SK-N-SH (cell line): ENCODE measurements around the gene IL32. TPM values are rescaled to one million over a fixed set of nuclear protein-coding genes. Genes with fewer than 3 reads are reported as not detected.

Experiments
- CTCF ChIA-PET: fragments of 300-600, 350-600 bp; formaldehyde crosslinking; extraction: SDS; loops from one replicate; lab custom pipeline; 2021; lab: Yijun Ruan, JAX
- POLR2A ChIA-PET: fragments of 350-600 bp; sonication (Branson Sonifier 250); formaldehyde crosslinking; extraction: SDS; loops from one replicate; lab custom pipeline; 2020; ENCODE audit warnings: antibody characterized with exemption, inconsistent platforms; lab: Yijun Ruan, JAX
- DNase-seq: peaks from one replicate; pipeline ENCODE4 v3.0.0; 2012
- H2AFZ ChIP-seq: fragments of 200-600 bp; sonication (generic); 2 replicates; pipeline ENCODE4 v1.8.1; 2016; ENCODE audit warnings: antibody characterized with exemption, mild to moderate bottlenecking, low read depth
- H3F3A ChIP-seq: fragments of 200-600 bp; sonication (generic); replicated peaks from 2 replicates; pipeline ENCODE3; 2016; ENCODE audit warnings: antibody characterized with exemption, mild to moderate bottlenecking; ENCODE audit not compliant: insufficient read depth
- H3K27ac ChIP-seq, 2 experiments: fragments of 200-500 bp in 1 of 2; fragments of 200-600 bp in 1 of 2; sonication (Bioruptor generic) in 1 of 2; sonication (generic), shearing (Covaris generic) in 1 of 2; 2 replicates each; pipeline versions ENCODE4 v1.5.1 to v1.6.1; 2014 to 2016; ENCODE audit warnings: low read depth in 2 of 2, inconsistent platforms in 1 of 2, low read length in 1 of 2, mild to moderate bottlenecking in 1 of 2, mixed read lengths in 1 of 2
- H3K27me3 ChIP-seq: fragments of 200-600 bp; sonication (generic), shearing (Covaris generic); 2 replicates; pipeline ENCODE4 v1.6.1; 2016; ENCODE audit warnings: mixed run types; ENCODE audit not compliant: insufficient read depth
- H3K36me3 ChIP-seq, 2 experiments: fragments of 200-500 bp in 1 of 2; fragments of 200-600 bp in 1 of 2; sonication (Bioruptor generic) in 1 of 2; sonication (generic) in 1 of 2; replicated peaks in 1 of 2; 2 replicates each; pipeline versions ENCODE3 to v1.5.1; 2014 to 2016; ENCODE audit warnings: low read length in 1 of 2, mild to moderate bottlenecking in 1 of 2; ENCODE audit not compliant: insufficient read depth in 2 of 2, control insufficient read depth in 1 of 2
- H3K4me1 ChIP-seq, 2 experiments: fragments of 200-500 bp in 1 of 2; fragments of 200-600 bp in 1 of 2; sonication (Bioruptor generic) in 1 of 2; sonication (generic), shearing (Covaris generic) in 1 of 2; 2 replicates each; pipeline versions ENCODE4 v1.5.1 to v1.6.1; 2014 to 2016; ENCODE audit warnings: low read depth in 1 of 2, low read length in 1 of 2, mixed run types in 1 of 2; ENCODE audit not compliant: insufficient read depth in 2 of 2, control insufficient read depth in 1 of 2
- H3K4me2 ChIP-seq: fragments of 200-600 bp; sonication (generic), shearing (Covaris generic); 2 replicates; pipeline ENCODE4 v1.6.1; 2017; ENCODE audit warnings: mixed run types
- H3K4me3 ChIP-seq, 2 experiments: fragments of 200-500 bp in 1 of 2; fragments of 200-600 bp in 1 of 2; sonication (Bioruptor generic) in 1 of 2; sonication (generic), shearing (Covaris generic) in 1 of 2; 2 replicates each; pipeline versions ENCODE4 v1.5.1 to v1.8.1; 2014 to 2016; ENCODE audit warnings: low read depth in 2 of 2, inconsistent platforms in 1 of 2, low read length in 1 of 2, mild to moderate bottlenecking in 1 of 2, mixed read lengths in 1 of 2, moderate library complexity in 1 of 2
- H3K79me2 ChIP-seq: fragments of 200-600 bp; sonication (generic); 2 replicates; pipeline ENCODE4 v1.8.1; 2017; ENCODE audit warnings: mild to moderate bottlenecking; ENCODE audit not compliant: insufficient read depth
- H3K9ac ChIP-seq: fragments of 200-600 bp; sonication (generic); 2 replicates; pipeline ENCODE4 v1.6.1; 2017; ENCODE audit warnings: mixed run types
- H3K9me2 ChIP-seq: fragments of 200-600 bp; sonication (generic); 2 replicates; pipeline ENCODE4 v1.6.1; 2017; ENCODE audit warnings: mixed run types
- H3K9me3 ChIP-seq: fragments of 200-600 bp; sonication (generic); 2 replicates; pipeline ENCODE4 v1.6.1; 2017; ENCODE audit warnings: mixed run types, mild to moderate bottlenecking, moderate library complexity
- H4K20me1 ChIP-seq: fragments of 200-600 bp; sonication (generic); 2 replicates; pipeline ENCODE4 v1.6.1; 2017; ENCODE audit warnings: mild to moderate bottlenecking, mixed run types; ENCODE audit not compliant: insufficient read depth
- CTCF ChIP-seq: fragments of 200-600 bp; sonication (generic); IDR thresholded peaks from 2 replicates; pipeline ENCODE4 v1.6.1; 2017; ENCODE audit warnings: antibody characterized with exemption, mild to moderate bottlenecking, moderate library complexity
- ELF1 ChIP-seq: IDR thresholded peaks from 2 replicates; pipeline ENCODE4 v1.4.0; 2012
- EP300 ChIP-seq, 2 experiments: IDR thresholded peaks; 2 replicates each; pipeline versions ENCODE4 v1.4.0 to v1.6.1; 2012; ENCODE audit warnings: borderline replicate concordance in 1 of 2, low read depth in 1 of 2, low read length in 1 of 2
- EZH2phosphoT487 ChIP-seq: fragments of 200-600 bp; sonication (generic); IDR thresholded peaks from 2 replicates; pipeline ENCODE4 v1.6.1; 2017; ENCODE audit warnings: low read depth, mixed run types, mild to moderate bottlenecking, antibody characterized with exemption, moderate library complexity, borderline replicate concordance
- FOSL2 ChIP-seq: IDR thresholded peaks from 2 replicates; pipeline ENCODE4 v1.4.0; 2012; ENCODE audit warnings: low read depth, mild to moderate bottlenecking, moderate library complexity, borderline replicate concordance
- IRF3 ChIP-seq: fragments of 150-350 bp; IDR thresholded peaks from 2 replicates; pipeline ENCODE4 v1.6.1; 2016; ENCODE audit warnings: mild to moderate bottlenecking, low read depth, low read length
- MXI1 ChIP-seq: IDR thresholded peaks from 2 replicates; pipeline ENCODE4 v1.6.1; 2012; ENCODE audit warnings: mild to moderate bottlenecking, low read depth, low read length, improper control_type of control experiment
- NFIC ChIP-seq: IDR thresholded peaks from 2 replicates; pipeline ENCODE4 v1.4.0; 2012; ENCODE audit warnings: borderline replicate concordance
- PBX3 ChIP-seq: IDR thresholded peaks from 2 replicates; pipeline ENCODE4; 2012
- POLR2AphosphoS5 ChIP-seq: IDR thresholded peaks from 2 replicates; pipeline ENCODE4 v1.6.1; 2012; ENCODE audit warnings: low read depth, low read length
- RFX5 ChIP-seq: IDR thresholded peaks from 2 replicates; pipeline ENCODE4 v1.6.1; 2012; ENCODE audit warnings: mild to moderate bottlenecking, improper control_type of control experiment, low read length
- SIN3A ChIP-seq: IDR thresholded peaks from 2 replicates; pipeline ENCODE4 v1.6.1; 2012; ENCODE audit warnings: low read depth, mild to moderate bottlenecking, low read length, moderate library complexity, borderline replicate concordance
- TAF1 ChIP-seq: IDR thresholded peaks from 2 replicates; pipeline ENCODE4 v1.6.1; 2012; ENCODE audit warnings: low read depth, mild to moderate bottlenecking, low read length, moderate library complexity, borderline replicate concordance
- TCF12 ChIP-seq: IDR thresholded peaks from 2 replicates; pipeline ENCODE4 v1.4.0; 2012
- TEAD4 ChIP-seq: IDR thresholded peaks from 2 replicates; pipeline ENCODE4 v1.4.0; 2012; ENCODE audit warnings: mild to moderate bottlenecking, borderline replicate concordance; ENCODE audit not compliant: insufficient read depth
- USF2 ChIP-seq: fragments of 150-350 bp; IDR thresholded peaks from 2 replicates; pipeline ENCODE4 v1.6.1; 2017; ENCODE audit warnings: antibody characterized with exemption, low read length, low read depth, borderline replicate concordance
- WGBS: methylation state at CpG from one replicate; pipeline ENCODE4 v1.1.6; 2017; ENCODE audit warnings: low lambda C conversion rate; 5-methylcytosine and 5-hydroxymethylcytosine counted together
- polyA plus RNA-seq, 3 experiments: library from polyadenylated mRNA; depleted of rRNA; stranded (reverse); fragments of >200 nt; gene quantifications; 2 replicates each; pipeline ENCODE4 v1.2.3, GENCODE V29; 2012

The IL32 gene
- polyA plus RNA-seq, 1 of the 3 experiments (the other 2 are of a cell fraction): 26.4 TPM

- Histone ChIP-seq H3K27me3 (no peaks in the 10 kb centered on the region), H3K9me3 (no peaks in the 10 kb centered on the region), H3F3A (peaks cover 51% of the 10 kb centered on the region), H3K9me2 (no peaks in the 10 kb centered on the region), H3K79me2 (peaks cover 11% of the 10 kb centered on the region; the same call in 1 of the 2 replicates), H3K4me1 (peaks cover 8 to 28% of the 10 kb centered on the region in 2 experiments; a peak in 3 of 4 replicates), H4K20me1 (peaks cover 11% of the 10 kb centered on the region), H3K4me3 (peak overlapping the region; percentile 80 to 88), H3K27ac (peak overlapping the region; percentile 94 to 99), H3K9ac (peak overlapping the region; percentile 100), H3K36me3 (peaks cover 21 to 26% of the 10 kb centered on the region in 2 experiments)
- DNase-seq: no peak
- POLR2A ChIA-PET: no interaction called here
- WGBS: 0% methylated on average over 1 of the region's 6 CpGs
- CTCF ChIA-PET: interaction anchor here (0.7 to 8.5 kb wide), 5 partner anchors 8 to 66 kb away, joined by 3 to 111 read pairs (median 4); no protein-coding TSS in a partner anchor
- no peak; the same call in 1 of the 2 replicates for TF ChIP-seq POLR2AphosphoS5
- TF ChIP-seq CTCF: no peak
- TF ChIP-seq EP300 (IDR thresholded peaks at IDR 0.05; ENCODE audit: borderline replicate concordance in 1 of 2, low read depth in 1 of 2, low read length in 1 of 2): peak in 1 of 2 experiments; percentile 6; a peak in 1 of 4 replicates
- no peak; the same call in 1 of the 2 replicates for TF ChIP-seq SIN3A
- TF ChIP-seq TAF1: peak; percentile 25; the same call in 1 of the 2 replicates
- peak; percentile 5; the same call in 1 of the 2 replicates for TF ChIP-seq ELF1
- TF ChIP-seq, all 33 proteins: peak for 3
- no peak overlapping the region for H2AFZ ChIP-seq
- peak overlapping the region; percentile 99 for H3K4me2 ChIP-seq
Observed at GRCh38 chr16:3023415-3023668, 42.1 kb upstream of the IL32 start.

DNA sequence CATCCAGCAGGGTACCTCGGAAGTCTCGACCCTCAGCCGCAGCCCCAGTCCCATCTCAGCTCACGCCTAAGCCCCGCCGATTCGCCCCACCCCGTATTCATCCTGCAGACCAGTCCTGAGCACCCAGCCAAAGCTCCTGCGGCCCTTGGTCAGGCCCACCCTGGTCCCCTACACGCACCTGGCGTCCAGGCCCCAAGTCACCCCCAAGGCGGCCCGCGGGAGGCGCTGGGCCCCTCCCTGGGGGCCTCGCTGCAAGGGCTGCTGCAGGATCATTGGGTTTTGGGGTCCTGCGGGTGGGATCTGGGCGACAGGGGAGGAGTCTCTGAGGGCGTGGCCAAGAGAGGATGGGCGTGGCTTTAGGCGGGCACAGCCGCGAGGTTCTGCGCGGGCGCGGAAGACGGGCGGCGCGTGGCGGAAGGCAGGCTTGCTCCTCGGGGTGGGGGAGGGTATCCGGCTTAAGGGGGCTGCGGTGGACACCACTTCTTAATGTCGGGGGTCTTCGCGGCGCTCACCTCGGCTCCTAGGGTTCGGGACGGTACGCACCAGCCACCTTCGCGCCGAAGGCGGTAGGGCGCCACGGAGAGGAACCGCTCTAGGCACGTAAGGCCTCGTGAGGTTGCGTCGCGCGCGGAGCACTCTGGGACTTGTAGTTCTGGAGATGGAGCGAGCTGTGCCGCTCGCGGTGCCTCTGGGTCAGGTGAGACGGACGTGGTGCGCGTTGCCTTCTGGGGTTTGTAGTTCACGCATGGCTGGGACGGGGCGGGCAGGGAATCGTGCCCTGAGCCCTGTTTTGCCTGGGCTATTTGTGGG is 41.6 kb upstream of the IL32 start, which contains the start of the genes HCFC1R1 and THOC6:
Gene HCFC1R1, minus strand, starts transcription at position 274 of the 810 bp plus-strand sequence. Its CDS starts 1 bp downstream, at position 273.
Gene THOC6, plus strand, starts transcription at position 367 of the 810 bp plus-strand sequence. Its CDS starts 292 bp downstream, at position 659.
- Histone ChIP-seq H3K9ac (peak within 1 kb of the TSS; percentile 100), H3F3A (peaks cover 53% of the 10 kb centered on the region), H3K79me2 (peaks cover 11% of the 10 kb centered on the region; the same call in 1 of the 2 replicates), H4K20me1 (peaks cover 17% of the 10 kb centered on the region), H2AFZ (no peak within 1 kb of the TSS), H3K9me3 (no peaks in the 10 kb centered on the region), H3K4me1 (peaks cover 8 to 30% of the 10 kb centered on the region in 2 experiments; a peak in 3 of 4 replicates), H3K4me3 (peak within 1 kb of the TSS; percentile 80 to 88), H3K4me2 (peak within 1 kb of the TSS; percentile 99), H3K36me3 (peaks cover 21 to 26% of the 10 kb centered on the region in 2 experiments), H3K27me3 (no peaks in the 10 kb centered on the region), H3K9me2 (no peaks in the 10 kb centered on the region), H3K27ac (peak within 1 kb of the TSS; percentile 94 to 99)
- ChIA-PET CTCF (interaction anchor here (0.7 to 8.5 kb wide), 5 partner anchors 7 to 67 kb away, joined by 3 to 111 read pairs (median 4); no protein-coding TSS in a partner anchor), POLR2A (interaction anchor here (0.6 kb wide), 1 partner anchor 28 kb away, joined by 3 read pairs; no protein-coding TSS in a partner anchor)
- WGBS: under 1% methylated on average over 48 of the region's 69 CpGs
- DNase-seq: peak; percentile 92
- peak; percentile 78; the same call in 1 of the 2 replicates for TF ChIP-seq MXI1
- no peak for TF ChIP-seq TCF12
- TF ChIP-seq IRF3: no peak
- peak; percentile 71 for TF ChIP-seq ELF1
- TF ChIP-seq EP300 (IDR thresholded peaks at IDR 0.05; ENCODE audit: borderline replicate concordance in 1 of 2, low read depth in 1 of 2, low read length in 1 of 2): no peak; a peak in 1 of 4 replicates
- TF ChIP-seq RFX5: no peak
- no peak for TF ChIP-seq EZH2phosphoT487
- peak; percentile 84 for TF ChIP-seq PBX3
- no peak; the same call in 1 of the 2 replicates for TF ChIP-seq NFIC
- peak; percentile 74 for TF ChIP-seq TEAD4
- TF ChIP-seq USF2: peak; percentile 59; the same call in 1 of the 2 replicates
- TF ChIP-seq FOSL2: peak; percentile 22; the same call in 1 of the 2 replicates
